GM19351 (cell line): ENCODE data around the gene NDRG2.

Source experiments
- ATAC-seq: cut with Tn5 transposase; IDR thresholded peaks from one replicate; pipeline ENCODE4 v1.9.1; 2021; ENCODE audit warnings: mild to moderate bottlenecking, moderate library complexity; ENCODE audit not compliant: unreplicated experiment

The NDRG2 gene

GRCh38 chr14:20978687-20979086 lies 46.2 kb downstream of the NDRG2 start:
- ATAC-seq = no peak

GRCh38 chr14:20976291-20976690 lies 48.6 kb downstream of the NDRG2 start:
- ATAC-seq = no peak

- ATAC-seq = no peak
These were observed 51.4 kb downstream of the NDRG2 start for GRCh38 chr14:20973501-20973900.

- peak; percentile 21 for ATAC-seq
These were observed 53.2 kb downstream of the NDRG2 start for GRCh38 chr14:20971705-20972021.

GRCh38 chr14:20970983-20971704 lies 53.7 kb downstream of the NDRG2 start:
- peak; percentile 96 for ATAC-seq

GRCh38 chr14:20970647-20970982 lies 54.2 kb downstream of the NDRG2 start:
- ATAC-seq = no peak

GRCh38 chr14:20969336-20969735 lies 55.5 kb downstream of the NDRG2 start:
- no peak for ATAC-seq
